GM18526 (cell line): ENCODE measurements around the gene MYO18B.

Experiments
- POLR2A ChIP-seq: IDR thresholded peaks from 3 replicates; pipeline ENCODE4 v1.6.1; 2011; ENCODE audit not compliant: insufficient read length; ENCODE audit errors: extremely low read depth

MYO18B gene

GRCh38 chr22:25736378-25737011 lies 5.5 kb upstream of the MYO18B start:
- no peak for TF ChIP-seq POLR2A

GRCh38 chr22:25739659-25740344 lies 2.2 kb upstream of the MYO18B start:
- no peak for TF ChIP-seq POLR2A

GRCh38 chr22:25742918-25743708 lies 1.1 kb downstream of the MYO18B start:
- no peak for TF ChIP-seq POLR2A

- TF ChIP-seq POLR2A, result no peak
Observed at GRCh38 chr22:25744694-25745093, 2.7 kb downstream of the MYO18B start.

- no peak for TF ChIP-seq POLR2A
Observed at GRCh38 chr22:25745341-25746011, 3.5 kb downstream of the MYO18B start.

- no peak for TF ChIP-seq POLR2A
Observed at GRCh38 chr22:25746012-25746373, 4.0 kb downstream of the MYO18B start.

GRCh38 chr22:25747245-25747944 lies 5.4 kb downstream of the MYO18B start:
- no peak for TF ChIP-seq POLR2A

- no peak for TF ChIP-seq POLR2A
Observed at GRCh38 chr22:25748140-25748539, 6.2 kb downstream of the MYO18B start.

GRCh38 chr22:25748704-25749103 lies 6.7 kb downstream of the MYO18B start:
- no peak for TF ChIP-seq POLR2A

- no peak for TF ChIP-seq POLR2A
Observed at GRCh38 chr22:25749420-25750169, 7.6 kb downstream of the MYO18B start.

- no peak for TF ChIP-seq POLR2A
Observed at GRCh38 chr22:25750569-25751173, 8.7 kb downstream of the MYO18B start.

- TF ChIP-seq POLR2A, result no peak
Observed at GRCh38 chr22:25751174-25751581, 9.2 kb downstream of the MYO18B start.

GRCh38 chr22:25752615-25753214 lies 10.7 kb downstream of the MYO18B start:
- TF ChIP-seq POLR2A, result no peak
